ENCODE measurements around the gene TBC1D13.

Gene TBC1D13

DNA sequence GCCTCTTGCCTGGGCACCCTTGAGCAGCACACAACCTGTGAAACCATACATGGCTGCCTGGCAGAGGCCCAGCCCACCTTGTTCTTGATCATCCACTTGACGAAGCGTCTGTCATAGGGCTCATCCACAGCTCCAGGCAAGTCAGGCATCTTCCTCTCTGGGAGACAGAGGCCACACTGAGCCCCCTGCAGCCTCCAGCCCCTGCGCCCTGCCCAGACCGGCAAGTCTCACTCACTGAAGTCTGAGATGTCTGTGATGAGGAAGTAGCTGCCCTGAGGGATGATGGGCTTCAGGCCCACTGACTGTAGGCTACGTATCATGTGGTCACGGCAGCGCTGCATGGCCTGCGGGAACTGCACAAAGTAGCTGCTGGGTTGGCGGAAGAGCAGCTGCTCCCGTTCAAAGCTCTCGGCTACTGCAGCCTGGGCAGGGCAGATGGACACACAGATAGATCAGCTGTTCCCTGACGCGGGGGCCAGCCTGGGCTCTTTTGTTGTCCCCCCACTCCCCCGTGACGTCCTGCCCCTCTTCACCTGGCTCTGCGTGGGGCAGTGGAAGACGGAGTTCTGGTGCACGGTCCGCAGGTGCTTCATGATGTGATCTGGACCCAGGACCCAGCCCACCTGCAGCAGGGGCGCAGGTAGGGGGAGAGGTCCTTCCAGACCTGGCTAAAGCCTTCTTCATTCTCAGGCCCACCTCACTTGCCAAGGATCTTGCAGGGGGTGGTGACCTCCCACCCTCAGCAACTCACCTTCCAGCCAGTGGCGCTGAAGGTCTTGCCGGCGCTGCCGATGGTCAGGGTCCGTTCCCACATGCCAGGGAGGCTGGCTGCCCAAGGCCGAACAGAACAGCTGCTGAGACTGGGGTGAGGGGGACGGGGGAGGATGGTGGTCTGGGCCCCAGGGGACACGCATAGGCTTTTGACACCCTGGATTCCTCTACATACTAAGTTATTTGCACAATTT lies 48.5 kb downstream of the TBC1D13 start:
- Histone ChIP-seq H3K36me3 (ENCODE audit: control insufficient read depth, low read length) (peaks cover 19% of the 10 kb centered on the region; the same call in 1 of the 2 replicates), H3K4me3 (ENCODE audit: low read length) (no peak overlapping the region), H3K4me1 (ENCODE audit: control insufficient read depth, low read length) (no peaks in the 10 kb centered on the region), H3K9me3 (ENCODE audit: control insufficient read depth, insufficient read depth, low read length) (no peaks in the 10 kb centered on the region), H3K4me2 (ENCODE audit: low read length) (no peak overlapping the region), H3K27me3 (ENCODE audit: control insufficient read depth, low read length) (no peaks in the 10 kb centered on the region), H3F3A (ENCODE audit: control insufficient read depth, insufficient read depth) (no peaks in the 10 kb centered on the region), H3K9me2 (replicated peaks; ENCODE audit: control insufficient read depth, low read length) (no peaks in the 10 kb centered on the region), H3K79me2 (ENCODE audit: control insufficient read depth, low read length) (no peaks in the 10 kb centered on the region), H3K27ac (ENCODE audit: low read depth, low read length) (no peak overlapping the region), H4K20me1 (ENCODE audit: control insufficient read depth, insufficient read depth, low read depth, low read length) (no peaks in the 10 kb centered on the region)
- TF ChIP-seq, protein P1, sequence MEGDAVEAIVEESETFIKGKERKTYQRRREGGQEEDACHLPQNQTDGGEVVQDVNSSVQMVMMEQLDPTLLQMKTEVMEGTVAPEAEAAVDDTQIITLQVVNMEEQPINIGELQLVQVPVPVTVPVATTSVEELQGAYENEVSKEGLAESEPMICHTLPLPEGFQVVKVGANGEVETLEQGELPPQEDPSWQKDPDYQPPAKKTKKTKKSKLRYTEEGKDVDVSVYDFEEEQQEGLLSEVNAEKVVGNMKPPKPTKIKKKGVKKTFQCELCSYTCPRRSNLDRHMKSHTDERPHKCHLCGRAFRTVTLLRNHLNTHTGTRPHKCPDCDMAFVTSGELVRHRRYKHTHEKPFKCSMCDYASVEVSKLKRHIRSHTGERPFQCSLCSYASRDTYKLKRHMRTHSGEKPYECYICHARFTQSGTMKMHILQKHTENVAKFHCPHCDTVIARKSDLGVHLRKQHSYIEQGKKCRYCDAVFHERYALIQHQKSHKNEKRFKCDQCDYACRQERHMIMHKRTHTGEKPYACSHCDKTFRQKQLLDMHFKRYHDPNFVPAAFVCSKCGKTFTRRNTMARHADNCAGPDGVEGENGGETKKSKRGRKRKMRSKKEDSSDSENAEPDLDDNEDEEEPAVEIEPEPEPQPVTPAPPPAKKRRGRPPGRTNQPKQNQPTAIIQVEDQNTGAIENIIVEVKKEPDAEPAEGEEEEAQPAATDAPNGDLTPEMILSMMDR (IDR thresholded peaks at IDR 0.05; ENCODE audit: low read depth, low read length, poor library complexity, severe bottlenecking), result no peak
- no peak for TF ChIP-seq EZH2phosphoT487 (IDR thresholded peaks at IDR 0.05; ENCODE audit: borderline replicate concordance, low read length)

DNA sequence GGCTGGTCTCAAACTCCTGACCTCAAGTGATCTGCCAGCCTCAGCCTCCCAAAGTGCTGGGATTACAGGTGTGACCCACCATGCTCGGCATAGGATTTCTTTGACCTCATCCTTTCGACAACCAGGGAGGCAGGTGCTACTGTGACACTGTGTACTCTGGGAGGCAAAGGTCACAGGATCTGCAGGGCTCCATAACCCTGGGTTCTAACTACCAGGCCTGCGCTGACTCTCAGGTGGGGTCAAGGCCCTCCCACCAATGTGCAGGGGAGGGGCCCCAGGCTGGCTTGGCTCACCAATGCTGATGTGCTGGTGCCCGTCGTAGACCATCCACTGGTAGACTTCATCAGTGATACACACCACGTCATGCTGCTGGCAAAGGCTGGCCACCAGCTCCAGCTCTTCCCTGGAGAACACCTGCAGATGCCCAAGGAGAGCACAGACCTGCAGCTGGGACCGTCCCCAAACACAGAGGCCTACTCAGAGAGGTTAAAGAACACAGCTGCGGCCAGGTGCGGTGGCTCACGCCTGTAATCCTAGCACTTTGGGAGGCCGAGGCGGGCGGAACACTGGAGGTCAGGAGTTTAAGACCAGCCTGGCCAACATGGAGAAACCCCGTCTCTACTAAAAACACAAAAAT lies 49.6 kb downstream of the TBC1D13 start:
- Histone ChIP-seq H3K27ac (ENCODE audit: low read depth, low read length) (no peak overlapping the region), H3K4me1 (ENCODE audit: control insufficient read depth, low read length) (no peaks in the 10 kb centered on the region), H3K9me3 (ENCODE audit: control insufficient read depth, insufficient read depth, low read length) (no peaks in the 10 kb centered on the region), H3K9me2 (replicated peaks; ENCODE audit: control insufficient read depth, low read length) (no peaks in the 10 kb centered on the region), H4K20me1 (ENCODE audit: control insufficient read depth, insufficient read depth, low read depth, low read length) (no peaks in the 10 kb centered on the region), H3K27me3 (ENCODE audit: control insufficient read depth, low read length) (no peaks in the 10 kb centered on the region), H3K79me2 (ENCODE audit: control insufficient read depth, low read length) (no peaks in the 10 kb centered on the region), H3K36me3 (ENCODE audit: control insufficient read depth, low read length) (peaks cover 19% of the 10 kb centered on the region; the same call in 1 of the 2 replicates), H3F3A (ENCODE audit: control insufficient read depth, insufficient read depth) (no peaks in the 10 kb centered on the region), H3K4me3 (ENCODE audit: low read length) (no peak overlapping the region), H3K4me2 (ENCODE audit: low read length) (no peak overlapping the region)
- no peak for TF ChIP-seq EZH2phosphoT487 (IDR thresholded peaks at IDR 0.05; ENCODE audit: borderline replicate concordance, low read length)
- TF ChIP-seq, protein P1 (IDR thresholded peaks at IDR 0.05; ENCODE audit: low read depth, low read length, poor library complexity, severe bottlenecking), result no peak

DNA sequence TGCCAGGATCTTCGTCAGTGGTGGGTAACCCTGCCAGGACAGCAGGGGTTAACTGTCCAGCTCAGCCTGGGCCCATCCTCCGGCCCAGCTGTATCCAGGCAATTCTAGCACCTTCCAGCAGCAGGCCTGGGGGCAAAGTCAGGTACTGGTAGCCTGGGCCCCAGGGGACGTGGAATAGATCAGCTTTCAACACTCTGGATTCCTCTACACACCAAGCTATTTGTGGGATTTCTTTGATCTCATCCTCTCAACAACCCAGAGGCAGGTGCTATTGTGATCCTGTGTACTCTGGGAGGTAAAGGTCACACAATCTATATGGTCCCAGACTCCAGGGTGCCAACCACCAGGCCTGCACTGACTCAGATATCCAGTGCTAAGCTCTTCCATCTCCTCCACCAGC lies 51.3 kb downstream of the TBC1D13 start:
- Histone ChIP-seq H3K9me3 (ENCODE audit: control insufficient read depth, insufficient read depth, low read length) (no peaks in the 10 kb centered on the region), H3K27ac (ENCODE audit: low read depth, low read length) (no peak overlapping the region), H3K9me2 (replicated peaks; ENCODE audit: control insufficient read depth, low read length) (no peaks in the 10 kb centered on the region), H3K4me3 (ENCODE audit: low read length) (no peak overlapping the region), H3K4me1 (ENCODE audit: control insufficient read depth, low read length) (no peaks in the 10 kb centered on the region), H3F3A (ENCODE audit: control insufficient read depth, insufficient read depth) (no peaks in the 10 kb centered on the region), H4K20me1 (ENCODE audit: control insufficient read depth, insufficient read depth, low read depth, low read length) (no peaks in the 10 kb centered on the region), H3K36me3 (ENCODE audit: control insufficient read depth, low read length) (peaks cover 24% of the 10 kb centered on the region; the same call in 1 of the 2 replicates), H3K27me3 (ENCODE audit: control insufficient read depth, low read length) (no peaks in the 10 kb centered on the region), H3K4me2 (ENCODE audit: low read length) (no peak overlapping the region), H3K79me2 (ENCODE audit: control insufficient read depth, low read length) (no peaks in the 10 kb centered on the region)
- TF ChIP-seq, protein P1 (IDR thresholded peaks at IDR 0.05; ENCODE audit: low read depth, low read length, poor library complexity, severe bottlenecking), result no peak
- no peak for TF ChIP-seq EZH2phosphoT487 (IDR thresholded peaks at IDR 0.05; ENCODE audit: borderline replicate concordance, low read length)
